IMR-90 (cell line): ENCODE results near the gene TCFL5. TPM values are rescaled to one million over a fixed set of nuclear protein-coding genes. Genes with fewer than 3 reads are reported as not detected.

Experiments used
- ATAC-seq: fragments of 200-7000 bp; cut with Tn5 transposase; 2 replicates; pipeline ENCODE4 v1.9.1; 2020; ENCODE audit warnings: low read depth, mild to moderate bottlenecking, moderate library complexity
- BruUV-seq: library from RNA; stranded (reverse); fragments of 400-500 nt; replicated peaks from 2 replicates; lab custom pipeline; 2021; lab: Mats Ljungman, UMichigan
- CTCF ChIA-PET: fragments of 300-600 bp; formaldehyde crosslinking; extraction: SDS; loops from one replicate; lab custom pipeline; 2021; ENCODE audit warnings: antibody characterized with exemption; lab: Yijun Ruan, JAX
- POLR2A ChIA-PET: fragments of 300-600 bp; sonication (Branson Sonifier 250); formaldehyde crosslinking; loops from one replicate; lab custom pipeline; 2022; ENCODE audit warnings: antibody characterized with exemption; ENCODE audit not compliant: unreplicated experiment; lab: Charles Lee
- DNase-seq: peaks from one replicate; pipeline ENCODE4 v3.0.0; 2013
- H2AFZ ChIP-seq: replicated peaks from 2 replicates; pipeline ENCODE3; 2013; ENCODE audit warnings: low read length, mild to moderate bottlenecking; ENCODE audit not compliant: poor library complexity
- H2AK5ac ChIP-seq: 2 replicates; pipeline ENCODE4 v1.6.1; 2013; ENCODE audit warnings: low read depth, low read length, inconsistent platforms
- H2AK9ac ChIP-seq: replicated peaks from 2 replicates; pipeline ENCODE3; 2013; ENCODE audit warnings: mild to moderate bottlenecking, low read depth, low read length, moderate library complexity; ENCODE audit not compliant: poor library complexity
- H2BK120ac ChIP-seq: 2 replicates; pipeline ENCODE4 v1.6.1; 2013; ENCODE audit warnings: low read depth, low read length, inconsistent platforms
- H2BK15ac ChIP-seq: 3 replicates; pipeline ENCODE4 v1.6.1; 2013; ENCODE audit warnings: low read depth, low read length, inconsistent platforms
- H2BK20ac ChIP-seq: 2 replicates; pipeline ENCODE4 v1.6.1; 2013; ENCODE audit warnings: low read depth, mild to moderate bottlenecking, inconsistent platforms, low read length, moderate library complexity
- H2BK5ac ChIP-seq: 2 replicates; pipeline ENCODE4 v1.6.1; 2013; ENCODE audit warnings: mild to moderate bottlenecking, low read depth, low read length, inconsistent platforms; ENCODE audit not compliant: poor library complexity, severe bottlenecking
- H3K14ac ChIP-seq: replicated peaks from 2 replicates; pipeline ENCODE4 v1.6.1; 2013; ENCODE audit warnings: low read depth, low read length, inconsistent platforms
- H3K18ac ChIP-seq: 2 replicates; pipeline ENCODE4 v1.6.1; 2013; ENCODE audit warnings: low read depth, low read length, control low read depth
- H3K23ac ChIP-seq: 2 replicates; pipeline ENCODE4 v1.6.1; 2013; ENCODE audit warnings: low read depth, low read length, inconsistent platforms
- H3K27ac ChIP-seq: 2 replicates; pipeline ENCODE4 v1.5.1; 2013; ENCODE audit warnings: mild to moderate bottlenecking, control low read depth, low read length; ENCODE audit not compliant: insufficient read depth
- H3K27me3 ChIP-seq: 2 replicates; pipeline ENCODE4 v1.6.1; 2013; ENCODE audit warnings: low read length; ENCODE audit not compliant: control insufficient read depth, insufficient read depth
- H3K36me3 ChIP-seq: 2 replicates; pipeline ENCODE4 v1.6.1; 2013; ENCODE audit warnings: low read length, mixed read lengths; ENCODE audit not compliant: control insufficient read depth, insufficient read depth
- H3K4ac ChIP-seq: 2 replicates; pipeline ENCODE4 v1.6.1; 2013; ENCODE audit warnings: low read depth, low read length, inconsistent platforms
- H3K4me1 ChIP-seq: 2 replicates; pipeline ENCODE4 v1.6.1; 2013; ENCODE audit warnings: low read length, mixed read lengths; ENCODE audit not compliant: control insufficient read depth, insufficient read depth
- H3K4me2 ChIP-seq: 2 replicates; pipeline ENCODE4 v1.6.1; 2013; ENCODE audit warnings: low read depth, mild to moderate bottlenecking, control low read depth, low read length, moderate library complexity
- H3K4me3 ChIP-seq: 2 replicates; pipeline ENCODE4 v1.5.1; 2013; ENCODE audit warnings: low read depth, mild to moderate bottlenecking, control low read depth, low read length, moderate library complexity; ENCODE audit not compliant: insufficient read depth
- H3K56ac ChIP-seq: 2 replicates; pipeline ENCODE4 v1.6.1; 2013; ENCODE audit warnings: low read length, inconsistent platforms; ENCODE audit not compliant: insufficient read depth; ENCODE audit errors: extremely low read depth
- H3K79me1 ChIP-seq, 2 experiments: 2 replicates each; pipeline ENCODE4 v1.6.1; 2013; ENCODE audit warnings: low read length in 2 of 2, inconsistent platforms in 1 of 2, low read depth in 1 of 2
- H3K9ac ChIP-seq: 2 replicates; pipeline ENCODE4 v1.6.1; 2013; ENCODE audit warnings: low read depth, low read length, control low read depth
- H3K9me1 ChIP-seq: 2 replicates; pipeline ENCODE4 v1.6.1; 2013; ENCODE audit warnings: low read length, inconsistent platforms; ENCODE audit not compliant: insufficient read depth
- H3K9me3 ChIP-seq: 2 replicates; pipeline ENCODE4 v1.6.1; 2013; ENCODE audit warnings: low read length; ENCODE audit not compliant: control insufficient read depth, insufficient read depth
- H4K20me1 ChIP-seq: 2 replicates; pipeline ENCODE4 v1.6.1; 2013; ENCODE audit warnings: low read length, inconsistent platforms; ENCODE audit not compliant: insufficient read depth
- H4K5ac ChIP-seq: 2 replicates; pipeline ENCODE4 v1.6.1; 2013; ENCODE audit warnings: mild to moderate bottlenecking, low read depth, low read length, control low read depth
- H4K8ac ChIP-seq, 2 experiments: 2 replicates each; pipeline ENCODE4 v1.6.1; 2013; ENCODE audit warnings: low read depth in 2 of 2, low read length in 2 of 2, control low read depth in 1 of 2, inconsistent platforms in 1 of 2
- H4K91ac ChIP-seq: 2 replicates; pipeline ENCODE4 v1.6.1; 2013; ENCODE audit warnings: low read depth, low read length, inconsistent platforms; ENCODE audit not compliant: insufficient read depth
- RAD21 ChIP-seq: IDR thresholded peaks from 2 replicates; pipeline ENCODE4 v1.6.1; 2012; ENCODE audit warnings: low read length, improper control_type of control experiment
- RCOR1 ChIP-seq: IDR thresholded peaks from 2 replicates; pipeline ENCODE4 v1.6.1; 2012; ENCODE audit warnings: mild to moderate bottlenecking, low read length, improper control_type of control experiment; ENCODE audit not compliant: insufficient replicate concordance
- WGBS, 2 experiments: methylation state at CpG; one replicate each; pipeline versions ENCODE4 v1.1.5 to v1.1.7; 2013; ENCODE audit warnings: missing lambda C conversion rate in 2 of 2; ENCODE audit not compliant: insufficient read length in 1 of 2; ENCODE audit errors: extremely low coverage in 2 of 2; 5-methylcytosine and 5-hydroxymethylcytosine counted together
- dilution Hi-C: fragments of 300-500 bp; cut with HindIII; formaldehyde crosslinking; loops from one replicate; pipeline ENCODE4 v1.14.3; 2018; ENCODE audit warnings: low sequenced_read_pairs; ENCODE audit not compliant: unreplicated experiment
- in situ Hi-C: fragments of 300-500 bp; cut with MboI; formaldehyde crosslinking; loops from 3 replicates; pipeline ENCODE4 v1.14.3; 2019; ENCODE audit warnings: low sequenced_read_pairs, inconsistent platforms, mixed read lengths
- intact Hi-C: fragments of 100-400 bp; cut with micrococcal nuclease; formaldehyde crosslinking; loops from 2 replicates; pipeline ENCODE4 v1.10.0; 2022
- polyA plus RNA-seq, 3 experiments: library from polyadenylated mRNA; depleted of rRNA; stranded (reverse); fragments of >200 nt; gene quantifications; 2 replicates each; pipeline ENCODE4 v1.2.3, GENCODE V29; 2012; ENCODE audit warnings: low replicate concordance in 1 of 3
- total RNA-seq: library from RNA; depleted of rRNA; stranded (reverse); fragments of >200 nt; gene quantifications from 2 replicates; pipeline ENCODE4 v1.2.3, GENCODE V29; 2012

TCFL5 gene
- total and polyA plus RNA-seq, 2 of the 4 experiments (the other 2 are of a cell fraction) = 6.0 to 8.2 TPM

- TF ChIP-seq RCOR1 = no peak
These were observed 41.2 kb downstream of the TCFL5 start (continued) for GRCh38 chr20:62820208-62820961.

GRCh38 chr20:62819494-62820174, 42.0 kb downstream of the TCFL5 start:
- dilution Hi-C loops (no loop called here), in situ Hi-C loops (no loop called here), intact Hi-C loops (no loop called here)
- H3K56ac ChIP-seq = no peak overlapping the region; the same call in 1 of the 2 replicates
- H2BK5ac ChIP-seq = no peak overlapping the region
- no peak overlapping the region for H4K5ac ChIP-seq
- no peaks in the 10 kb centered on the region for H3K79me1 ChIP-seq
- DNase-seq = peak; percentile 50
- ChIA-PET CTCF (no interaction called here), POLR2A (no interaction called here)
- H3K9me3 ChIP-seq = no peaks in the 10 kb centered on the region
- 0 out of 2 replicates have a peak overlapping the region, but pooled peaks have one; percentile 45 for H2BK20ac ChIP-seq
- no peak overlapping the region for H3K4me2 ChIP-seq
- H4K8ac ChIP-seq = no peak overlapping the region
- BruUV-seq = no TSS peak
- H2AK9ac ChIP-seq = peak overlapping the region; percentile 37
- H3K4me1 ChIP-seq = peaks cover 20% of the 10 kb centered on the region
- peak overlapping the region; percentile 61 for H3K4ac ChIP-seq
- no peak overlapping the region for H3K27ac ChIP-seq
- H2BK15ac ChIP-seq = no peak overlapping the region; the same call in 2 of the 3 replicates
- H3K9me1 ChIP-seq = no peaks in the 10 kb centered on the region
- H3K36me3 ChIP-seq = no peaks in the 10 kb centered on the region
- 45% methylated on average over 9 of the region's 16 CpGs; no CpG with 5 or more reads in 1 of the 2 experiments for WGBS, 2 experiments
- H3K23ac ChIP-seq = no peak overlapping the region
- no peak for TF ChIP-seq RAD21
- peak; percentile 31 for TF ChIP-seq RCOR1
- H4K91ac ChIP-seq = peak overlapping the region; percentile 46
- no peak overlapping the region for H3K9ac ChIP-seq
- peaks cover 23% of the 10 kb centered on the region for H3K27me3 ChIP-seq
- no peak overlapping the region for H3K18ac ChIP-seq
- H4K20me1 ChIP-seq = no peaks in the 10 kb centered on the region; the same call in 1 of the 2 replicates
- no peak overlapping the region for H3K14ac ChIP-seq
- peak overlapping the region; percentile 75 for H2AFZ ChIP-seq
- H2BK120ac ChIP-seq = 0 out of 2 replicates have a peak overlapping the region, but pooled peaks have one; percentile 23
- H2AK5ac ChIP-seq = peak overlapping the region; percentile 82
- peak; percentile 15 for ATAC-seq
- H3K4me3 ChIP-seq = no peak overlapping the region
